Vagina (tissue), 2 donors: Measurements from ENCODE around the gene ZNF740.
"Not testable (repeated sequence)": the region's sequence is repeated elsewhere in the genome, so short reads cannot be mapped to it uniquely, and the experiment has no call there.

ENCODE experiments used
- CTCF ChIP-seq, 3 experiments: fragments of 450-650 bp in 2 of 3; fragments of 200-600 bp in 1 of 3; sonication (generic) in 1 of 3; IDR thresholded peaks; one replicate each; pipeline ENCODE4 v1.5.1; 2017 to 2019; ENCODE audit warnings: antibody characterized with exemption in 3 of 3, mild to moderate bottlenecking in 2 of 3, moderate library complexity in 2 of 3
- POLR2AphosphoS5 ChIP-seq, 2 donors: sonication (generic); formaldehyde crosslinking; IDR thresholded peaks; one replicate each; pipeline ENCODE4 v1.9.0; 2017; ENCODE audit warnings: antibody characterized with exemption in 2 of 2, mild to moderate bottlenecking in 2 of 2, low read depth in 1 of 2; ENCODE audit not compliant: insufficient read depth in 1 of 2

- TF ChIP-seq CTCF (IDR thresholded peaks at IDR 0.05); POLR2AphosphoS5 (IDR thresholded peaks at IDR 0.05; ENCODE audit: insufficient read depth in 1 of 2, low read depth in 1 of 2): not testable (repeated sequence)
Measured at GRCh38 chr12:53202316-53202715, 21.8 kb downstream of the ZNF740 start.
